ENCODE results near the gene KIFC3.

DNA sequence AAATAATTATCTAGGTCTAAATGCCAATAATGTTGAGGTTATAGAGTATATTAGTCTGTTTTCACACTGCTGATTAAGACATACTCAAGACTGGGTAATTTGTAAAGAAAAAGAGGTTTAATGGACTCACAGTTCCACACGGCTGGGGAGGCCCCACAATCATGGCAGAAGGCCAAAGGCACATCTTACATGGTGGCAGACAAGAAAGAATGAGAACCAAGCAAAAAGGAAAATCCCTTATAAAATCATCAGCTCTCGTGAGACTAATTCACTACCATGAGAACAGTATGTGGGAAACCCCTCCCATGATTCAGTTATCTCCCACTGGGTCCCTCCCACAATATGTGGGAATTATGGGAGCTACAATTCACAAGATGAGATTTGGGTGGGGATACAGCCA, 69.6 kb downstream of the KIFC3 start:
- TF ChIP-seq, protein P1, sequence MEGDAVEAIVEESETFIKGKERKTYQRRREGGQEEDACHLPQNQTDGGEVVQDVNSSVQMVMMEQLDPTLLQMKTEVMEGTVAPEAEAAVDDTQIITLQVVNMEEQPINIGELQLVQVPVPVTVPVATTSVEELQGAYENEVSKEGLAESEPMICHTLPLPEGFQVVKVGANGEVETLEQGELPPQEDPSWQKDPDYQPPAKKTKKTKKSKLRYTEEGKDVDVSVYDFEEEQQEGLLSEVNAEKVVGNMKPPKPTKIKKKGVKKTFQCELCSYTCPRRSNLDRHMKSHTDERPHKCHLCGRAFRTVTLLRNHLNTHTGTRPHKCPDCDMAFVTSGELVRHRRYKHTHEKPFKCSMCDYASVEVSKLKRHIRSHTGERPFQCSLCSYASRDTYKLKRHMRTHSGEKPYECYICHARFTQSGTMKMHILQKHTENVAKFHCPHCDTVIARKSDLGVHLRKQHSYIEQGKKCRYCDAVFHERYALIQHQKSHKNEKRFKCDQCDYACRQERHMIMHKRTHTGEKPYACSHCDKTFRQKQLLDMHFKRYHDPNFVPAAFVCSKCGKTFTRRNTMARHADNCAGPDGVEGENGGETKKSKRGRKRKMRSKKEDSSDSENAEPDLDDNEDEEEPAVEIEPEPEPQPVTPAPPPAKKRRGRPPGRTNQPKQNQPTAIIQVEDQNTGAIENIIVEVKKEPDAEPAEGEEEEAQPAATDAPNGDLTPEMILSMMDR (IDR thresholded peaks at IDR 0.05) = no peak
- no peak for TF ChIP-seq POLR2A (IDR thresholded peaks at IDR 0.05; ENCODE audit: low read depth)
- TF ChIP-seq POLR2AphosphoS5 (IDR thresholded peaks at IDR 0.05) = no peak
- no peak for TF ChIP-seq EP300 (IDR thresholded peaks at IDR 0.05)
